Measurements from ENCODE around the gene SIX5.
"Not testable (repeated sequence)": the region's sequence is repeated elsewhere in the genome, so short reads cannot be mapped to it uniquely, and the experiment has no call there.

The SIX5 gene

DNA sequence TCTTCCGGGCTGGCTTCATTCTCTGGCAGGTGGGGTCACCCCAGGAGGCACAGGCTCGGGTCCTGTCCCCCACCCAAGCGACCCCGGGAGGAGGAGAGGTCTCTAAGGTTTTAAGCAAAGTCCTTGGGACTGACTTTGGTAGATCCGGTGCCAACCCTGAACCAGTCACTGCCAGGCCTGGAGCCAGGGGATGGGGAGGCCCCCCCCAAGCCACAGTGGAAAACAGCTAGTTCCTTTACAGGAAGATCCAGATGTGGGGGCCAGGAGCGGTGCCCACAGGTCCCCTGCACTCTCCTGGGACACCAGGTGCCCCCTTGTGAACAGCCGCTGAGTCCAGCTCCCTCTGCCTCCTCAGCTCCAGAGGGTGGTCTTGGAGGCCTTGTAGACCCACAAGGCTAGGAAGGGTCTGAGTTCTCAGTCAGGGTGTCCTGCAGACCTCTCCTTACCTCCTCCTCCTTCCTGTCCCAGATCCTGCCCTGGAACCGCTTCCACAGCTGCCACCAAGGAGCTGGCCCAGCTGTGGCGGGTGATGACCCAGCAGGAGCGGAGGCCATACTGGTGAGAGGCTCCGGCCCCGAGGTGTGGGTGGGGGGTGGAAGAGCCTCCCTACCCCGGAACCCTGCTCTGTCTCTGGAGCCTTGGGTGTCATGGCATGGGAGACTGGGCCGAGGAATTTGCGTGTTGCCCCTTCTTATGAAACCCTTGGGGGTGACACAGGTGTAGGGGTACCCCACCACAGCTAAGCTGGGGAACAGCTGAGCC is 6.0 kb downstream of the SIX5 start:
- FAIRE-seq (no peak), DNase-seq (ENCODE audit: insufficient read length, low spot score) (no peak)

DNA sequence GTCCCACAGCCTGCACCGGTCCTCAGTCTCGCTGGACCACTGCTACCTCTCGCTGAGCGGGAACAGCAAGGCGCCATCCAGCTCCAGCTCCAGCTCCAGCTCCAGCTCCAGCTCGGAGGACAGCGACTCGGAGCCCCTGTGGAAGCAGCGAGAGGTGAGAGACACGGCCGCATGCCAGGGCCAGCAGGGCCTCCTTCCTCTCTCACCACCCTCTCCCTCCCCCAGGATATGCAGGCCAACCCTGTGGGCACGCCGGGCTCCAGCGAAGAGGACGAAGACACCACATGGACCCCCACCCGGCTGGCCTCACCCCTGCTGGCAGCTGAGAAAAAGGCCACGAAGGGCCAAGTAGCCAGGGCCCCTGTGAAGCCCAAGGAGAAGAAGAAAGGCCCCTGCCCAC is 7.3 kb downstream of the SIX5 start:
- no peak for FAIRE-seq
- DNase-seq (ENCODE audit: insufficient read length, low spot score): no peak

DNA sequence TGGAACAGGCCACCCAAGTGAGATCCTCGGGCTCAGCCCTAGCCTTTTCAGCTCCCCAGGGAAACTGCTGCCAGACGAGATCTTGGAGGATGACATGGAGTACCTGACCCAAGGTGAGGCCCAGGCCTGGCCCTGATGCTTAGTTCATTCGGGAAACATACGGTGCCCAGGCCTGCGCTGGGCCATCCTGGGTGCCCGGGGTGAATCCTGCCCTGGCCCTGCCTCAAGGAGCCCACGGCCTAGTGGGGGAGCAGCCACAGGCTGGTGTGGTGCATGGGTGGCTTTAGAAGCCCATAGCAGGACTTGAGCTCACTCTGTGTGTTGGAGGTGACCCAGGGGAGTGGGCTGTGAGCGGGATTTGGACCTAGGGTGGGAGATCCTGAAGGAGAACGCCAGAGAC is 10.1 kb downstream of the SIX5 start:
- DNase-seq (ENCODE audit: insufficient read length, low spot score) (no peak), FAIRE-seq (no peak)

DNA sequence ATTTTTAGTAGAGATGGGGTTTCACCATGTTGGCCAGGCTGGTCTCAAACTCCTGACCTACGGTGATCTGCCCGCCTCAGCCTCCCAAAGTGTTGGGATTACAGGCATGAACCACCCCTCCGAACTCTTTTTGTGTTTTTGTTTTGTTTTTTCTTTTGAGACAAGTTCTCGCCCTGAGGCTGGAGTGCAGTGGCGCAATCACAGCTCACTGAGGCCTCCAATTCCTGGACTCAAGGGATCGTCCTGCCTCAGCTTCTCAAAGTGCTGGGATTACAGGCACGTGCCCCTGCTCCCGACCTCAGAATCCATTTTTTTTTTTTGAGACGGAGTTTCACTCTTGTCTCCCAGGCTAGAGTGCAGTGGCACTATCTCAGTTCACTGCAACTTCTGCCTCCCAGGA is 11.4 kb downstream of the SIX5 start:
- no peak for DNase-seq (ENCODE audit: insufficient read length, low spot score)
- FAIRE-seq: no peak

DNA sequence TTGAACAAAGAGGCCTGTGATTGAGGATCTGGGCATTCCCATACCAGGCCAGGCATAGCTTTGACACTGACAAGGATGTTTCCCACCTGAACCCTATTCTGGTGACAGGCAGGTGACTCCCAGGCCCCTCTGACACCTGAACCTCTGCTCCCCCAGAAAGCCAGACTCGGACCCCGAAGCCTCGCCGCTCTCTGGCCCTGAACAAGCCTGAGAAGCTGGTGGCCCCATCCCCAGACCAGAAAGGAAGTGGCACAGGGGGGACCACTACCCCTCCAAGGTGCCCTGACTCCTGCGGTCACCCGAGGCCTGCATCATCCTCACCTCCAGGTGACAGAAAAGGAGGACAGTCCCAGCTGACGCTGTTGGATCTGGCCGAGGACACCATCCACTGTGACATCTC is 14.7 kb downstream of the SIX5 start:
- FAIRE-seq: no peak

DNA sequence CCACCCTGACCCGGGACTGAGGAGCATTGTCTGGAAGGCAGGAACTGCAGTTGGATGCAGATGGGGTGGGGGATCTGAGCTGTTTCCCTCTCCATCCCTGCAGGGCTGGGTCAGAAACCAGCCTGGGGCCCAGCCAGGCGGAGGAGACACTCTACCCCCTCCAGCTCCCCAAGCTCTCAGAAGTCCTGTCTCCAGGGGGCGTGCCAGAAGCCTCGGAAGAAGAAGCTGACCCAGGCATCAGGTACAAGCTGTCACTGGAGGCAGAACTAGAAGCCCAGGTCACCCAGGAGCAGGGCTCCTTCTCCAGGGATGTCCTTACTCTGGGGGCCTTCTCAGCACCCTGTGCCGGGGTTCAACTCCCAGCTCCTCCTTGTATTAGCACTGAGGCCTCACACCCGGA is 15.5 kb downstream of the SIX5 start:
- DNase-seq (ENCODE audit: insufficient read length, low spot score): no peak

More for the DNA sequence above, 14.7 kb downstream of the SIX5 start:
- no peak for DNase-seq (ENCODE audit: insufficient read length, low spot score)

DNA sequence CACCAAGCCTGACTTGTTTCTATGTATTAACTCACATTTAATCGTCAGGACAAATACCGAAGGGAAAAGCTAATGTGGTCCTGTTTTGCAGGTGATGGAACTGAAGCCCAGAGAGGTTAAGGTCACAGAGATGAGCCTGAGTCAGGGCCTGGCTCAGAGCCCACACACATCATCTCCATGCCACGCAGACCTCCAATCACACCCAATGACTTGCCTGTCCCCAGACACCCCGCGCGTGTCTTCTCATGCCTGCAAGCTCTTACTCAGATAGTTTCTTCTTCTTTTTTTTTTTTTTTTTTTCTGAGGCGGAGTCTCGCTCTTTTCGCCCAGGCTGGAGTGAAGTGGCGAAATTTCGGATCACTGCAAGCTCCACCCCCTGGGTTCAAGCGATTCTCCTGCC is 16.4 kb downstream of the SIX5 start:
- FAIRE-seq (no peak), DNase-seq (ENCODE audit: insufficient read length, low spot score) (no peak)

More for the DNA sequence above, 15.5 kb downstream of the SIX5 start:
- no peak for FAIRE-seq

DNA sequence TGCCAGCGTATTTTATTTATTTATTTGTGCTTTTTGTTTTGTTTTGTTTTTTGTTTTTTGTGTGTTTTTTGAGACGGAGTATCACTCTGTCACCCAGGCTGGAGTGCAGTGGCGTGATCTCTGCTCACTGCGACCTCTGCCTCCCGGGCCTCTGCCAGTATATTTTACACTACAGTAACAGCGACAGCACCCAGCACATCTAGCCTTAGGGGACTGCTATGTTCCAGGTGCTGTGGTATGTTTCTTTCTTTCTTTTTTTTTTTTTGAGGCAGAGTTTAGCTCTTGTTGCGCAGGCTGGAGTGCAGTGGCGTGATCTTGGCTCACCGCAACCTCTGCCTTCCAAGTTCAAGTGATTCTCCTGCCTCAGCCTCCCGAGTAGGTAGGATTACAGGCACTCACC is 17.6 kb downstream of the SIX5 start:
- DNase-seq (ENCODE audit: insufficient read length, low spot score); FAIRE-seq: not testable (repeated sequence)

DNA sequence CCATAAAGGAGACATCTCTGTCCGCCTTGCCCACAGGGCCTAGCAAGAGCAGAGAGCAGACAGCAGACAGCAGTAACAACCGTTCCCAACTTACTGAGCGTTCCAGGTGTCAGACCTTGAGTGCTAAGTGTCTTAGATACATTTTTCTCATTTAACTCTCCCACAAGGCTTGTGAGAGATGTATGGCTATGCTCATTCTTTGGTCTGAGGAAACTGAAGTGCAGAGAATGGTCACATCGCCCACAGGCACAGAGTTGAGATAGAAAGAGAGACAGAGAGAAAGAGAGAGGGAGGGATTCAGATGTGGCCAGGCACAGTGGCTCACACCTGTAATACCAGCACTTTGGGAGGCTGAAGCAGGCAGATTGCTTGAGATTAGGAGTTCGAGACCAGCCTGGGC is 21.5 kb downstream of the SIX5 start:
- DNase-seq (ENCODE audit: insufficient read length, low spot score) (no peak), FAIRE-seq (no peak)

DNA sequence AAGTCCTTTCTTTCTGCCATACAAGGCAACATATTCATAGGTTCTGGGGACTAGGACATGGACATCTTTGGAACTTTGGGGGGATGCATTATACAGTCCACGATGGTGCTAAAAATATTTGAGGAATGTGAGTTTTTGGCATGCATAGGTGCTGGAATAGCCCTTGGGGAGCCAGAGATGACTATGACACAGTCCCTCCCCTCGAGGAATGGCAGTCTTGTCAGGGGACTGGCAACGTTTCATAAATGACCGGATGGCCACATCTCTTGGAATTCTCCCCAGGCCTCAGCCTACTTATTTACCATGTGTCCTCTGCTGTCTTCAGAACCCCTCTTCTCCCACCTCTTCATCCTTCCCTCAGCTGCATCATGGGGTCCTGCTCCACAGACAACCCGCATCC is 22.2 kb downstream of the SIX5 start:
- DNase-seq (ENCODE audit: insufficient read length, low spot score) (no peak), FAIRE-seq (no peak)

DNA sequence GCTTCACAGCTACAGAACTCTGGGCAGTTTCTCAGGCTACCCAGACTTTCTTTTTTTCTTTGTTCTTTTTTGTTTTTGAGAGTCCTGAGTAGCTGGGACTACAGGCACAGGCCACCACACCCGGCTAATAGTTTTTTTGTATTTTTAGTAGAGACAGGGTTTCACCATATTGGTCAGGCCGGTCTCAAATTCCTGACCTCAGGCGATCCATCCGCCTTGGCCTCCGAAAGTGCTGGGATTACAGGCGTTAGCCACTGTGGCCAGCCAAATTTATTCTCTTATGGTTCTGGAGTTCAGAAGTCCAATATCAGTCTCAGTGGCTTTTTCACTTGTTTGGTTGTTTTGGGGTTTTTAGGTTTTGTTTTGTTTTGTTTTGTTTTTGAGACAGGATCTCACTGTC is 23.4 kb downstream of the SIX5 start:
- no peak for FAIRE-seq
- DNase-seq (ENCODE audit: insufficient read length, low spot score): no peak

DNA sequence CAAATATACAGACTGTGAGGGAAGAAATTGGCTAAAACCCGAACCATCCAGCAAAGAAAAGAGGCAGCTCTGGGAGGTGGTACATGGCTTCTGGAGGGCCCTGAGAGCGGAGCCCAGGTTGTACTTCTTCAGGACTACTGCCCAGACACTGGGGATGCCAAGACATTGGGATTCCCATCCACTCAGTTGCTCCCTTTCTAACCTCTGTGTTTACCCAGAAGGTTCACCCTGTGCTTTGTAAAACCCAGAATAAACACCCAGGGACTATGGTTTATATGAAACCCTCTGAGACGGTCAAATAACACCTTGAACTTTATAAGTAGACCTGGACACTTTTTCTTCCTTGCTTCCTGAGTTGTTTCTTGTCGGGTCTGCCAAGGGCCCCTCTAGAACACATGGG is 26.1 kb downstream of the SIX5 start:
- no peak for DNase-seq (ENCODE audit: insufficient read length, low spot score)
- no peak for FAIRE-seq

DNA sequence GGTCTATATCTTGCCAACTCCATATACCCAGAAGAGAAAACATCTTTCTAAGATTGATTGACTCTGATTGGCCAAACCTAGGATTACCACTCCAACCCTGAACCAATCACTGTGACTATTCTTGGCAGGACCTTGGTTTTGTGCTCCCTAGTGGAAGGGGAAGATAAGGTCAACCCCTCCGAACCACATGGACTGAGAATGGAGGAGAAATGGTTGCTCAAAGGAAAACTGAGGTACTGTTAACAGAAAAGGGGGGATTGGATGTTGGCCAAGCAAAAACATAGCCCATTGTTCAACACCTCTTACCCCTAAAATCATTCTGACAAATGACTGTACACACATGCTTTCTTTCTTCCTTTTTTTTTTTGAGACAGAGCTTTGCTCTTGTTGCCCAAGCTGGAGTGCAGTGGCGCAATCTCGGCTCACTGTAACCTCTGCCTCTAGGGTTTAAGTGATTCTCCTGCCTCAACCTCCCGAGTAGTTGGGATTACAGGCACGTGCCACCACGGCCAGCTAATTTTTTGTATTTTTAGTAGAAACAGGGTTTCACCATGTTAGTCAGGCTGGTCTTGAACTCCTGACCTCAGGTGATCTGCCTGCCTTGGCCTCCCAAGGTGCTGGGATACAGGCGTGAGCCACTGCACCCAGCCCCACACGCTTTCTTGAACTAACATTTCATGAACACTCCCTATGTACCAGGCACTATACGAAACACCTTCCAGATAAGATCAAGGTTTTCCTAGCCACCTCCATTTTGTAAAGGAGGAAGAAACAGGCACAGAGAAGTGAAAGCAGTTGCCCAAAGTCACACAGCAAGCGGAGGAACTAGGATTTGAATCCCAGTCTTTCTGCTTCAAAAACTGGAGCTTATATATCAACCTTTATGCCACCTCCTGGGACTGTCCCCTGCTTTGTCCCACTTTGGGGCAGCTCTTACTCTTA is 29.3 kb downstream of the SIX5 start:
- no peak for FAIRE-seq

DNA sequence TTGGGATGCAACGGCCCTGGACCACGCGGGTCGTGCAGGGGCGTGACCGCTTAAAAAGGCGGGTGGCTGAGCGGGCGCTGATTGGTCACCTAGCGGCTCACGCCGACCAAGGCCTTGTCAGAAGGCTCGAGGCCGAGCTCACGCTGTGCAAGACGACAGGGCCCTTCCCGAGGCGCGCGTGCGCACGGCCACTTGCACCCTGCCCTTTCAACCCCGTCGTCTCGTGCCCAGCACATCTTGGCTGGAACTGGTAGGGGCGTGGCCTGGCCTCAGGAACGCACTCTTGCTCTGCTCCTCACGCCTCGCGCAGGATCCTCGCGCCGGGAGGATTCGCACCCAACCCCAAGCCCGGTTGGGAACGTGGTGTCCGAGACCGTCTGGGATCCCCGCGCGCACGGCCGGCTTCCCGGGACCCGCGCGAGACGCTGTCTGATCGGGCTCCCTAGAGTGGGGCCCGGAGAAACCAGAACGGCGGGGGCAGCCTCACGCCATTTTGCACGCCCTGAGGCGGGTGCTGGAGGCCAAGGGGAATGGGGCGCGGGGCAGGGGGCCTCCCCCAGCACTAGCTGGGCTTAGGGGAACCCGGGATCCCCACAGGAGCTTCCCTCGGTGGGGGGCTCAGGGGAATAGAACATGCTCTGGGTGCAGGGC is 35.8 kb downstream of the SIX5 start, which contains the start of gene MEIOSIN:
MEIOSIN (plus strand) TSS at position 280 of the 651 bp plus-strand sequence. CDS start 1,938 bp downstream, outside the sequence.
- DNase-seq (ENCODE audit: insufficient read length, low spot score): no peak
- FAIRE-seq: no peak

More for the DNA sequence above, 29.3 kb downstream of the SIX5 start:
- no peak for DNase-seq (ENCODE audit: insufficient read length, low spot score)

DNA sequence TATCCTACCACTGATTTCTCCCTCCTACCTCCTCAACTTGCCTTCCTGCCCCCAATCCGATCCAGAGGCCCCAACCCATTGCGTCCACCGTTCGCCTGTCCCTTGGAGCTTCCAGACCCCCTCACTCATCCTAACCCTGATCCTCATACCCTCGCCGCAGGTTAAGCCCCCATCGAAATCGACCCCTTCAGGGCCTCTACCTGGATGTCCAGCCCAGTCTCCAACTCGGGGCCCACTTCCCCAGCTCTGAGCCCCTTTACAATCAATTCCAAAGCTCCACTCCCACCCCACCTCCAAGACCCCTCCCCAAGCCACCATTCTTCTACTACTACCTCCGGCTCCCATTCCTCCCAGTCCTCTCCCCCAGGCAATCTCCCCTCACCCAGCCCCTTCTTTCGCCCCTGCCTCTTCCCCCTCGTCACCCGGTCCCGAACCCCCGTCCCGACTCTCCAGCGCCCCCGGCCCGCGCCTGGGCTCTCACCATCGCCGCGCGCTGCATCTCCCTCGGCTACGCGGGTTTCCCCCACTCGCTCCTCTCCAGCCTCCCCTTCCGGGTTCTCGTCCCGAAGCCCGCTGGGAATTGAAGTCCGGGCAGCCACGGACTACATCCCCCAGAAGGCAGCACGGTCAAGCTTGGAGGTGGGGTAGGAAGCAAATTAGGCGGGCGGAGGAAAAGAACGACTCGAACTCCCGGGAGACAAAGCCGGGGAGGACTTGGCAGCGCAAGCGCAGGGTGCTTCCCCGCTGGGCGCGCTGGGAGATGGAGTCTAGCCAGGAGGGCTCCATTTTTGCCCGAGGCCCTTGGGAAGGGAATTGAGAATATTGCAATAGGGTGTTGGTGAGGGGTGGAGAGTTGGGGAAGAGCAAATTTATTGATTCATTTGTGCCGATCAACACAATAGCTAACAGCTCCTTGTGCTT is 38.4 kb downstream of the SIX5 start, which contains the start of gene FBXO46:
FBXO46 (minus strand) TSS at position 529 of the 921 bp plus-strand sequence. CDS start 17,401 bp downstream, outside the sequence.
- peak; percentile 96 for DNase-seq (ENCODE audit: insufficient read length, low spot score)
- peak; percentile 100 for FAIRE-seq

DNA sequence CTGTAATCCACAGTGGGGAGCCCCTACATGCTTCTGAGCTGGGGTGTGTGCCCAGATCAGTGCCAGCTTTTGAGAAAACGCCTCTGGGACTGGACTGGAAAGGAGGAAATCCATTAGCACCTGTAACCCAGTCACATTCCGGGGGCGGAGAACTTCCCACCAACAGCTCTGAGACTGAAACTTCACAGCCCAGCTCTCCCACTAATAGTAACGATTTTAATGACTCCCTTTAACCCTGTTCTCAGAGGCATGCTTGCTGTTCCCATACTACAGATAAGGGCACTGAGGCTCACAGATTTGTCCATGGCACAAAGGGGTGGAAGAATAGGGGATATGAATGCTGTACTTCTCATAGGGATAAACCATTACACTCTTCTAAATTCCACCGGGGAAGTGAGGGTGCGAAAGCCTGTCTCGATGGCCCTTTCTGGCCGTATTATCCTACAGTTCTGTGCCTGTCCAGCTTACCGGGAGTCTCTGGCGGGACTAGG is 39.2 kb downstream of the SIX5 start:
- DNase-seq (ENCODE audit: insufficient read length, low spot score) (no peak), FAIRE-seq (peak; percentile 61)

DNA sequence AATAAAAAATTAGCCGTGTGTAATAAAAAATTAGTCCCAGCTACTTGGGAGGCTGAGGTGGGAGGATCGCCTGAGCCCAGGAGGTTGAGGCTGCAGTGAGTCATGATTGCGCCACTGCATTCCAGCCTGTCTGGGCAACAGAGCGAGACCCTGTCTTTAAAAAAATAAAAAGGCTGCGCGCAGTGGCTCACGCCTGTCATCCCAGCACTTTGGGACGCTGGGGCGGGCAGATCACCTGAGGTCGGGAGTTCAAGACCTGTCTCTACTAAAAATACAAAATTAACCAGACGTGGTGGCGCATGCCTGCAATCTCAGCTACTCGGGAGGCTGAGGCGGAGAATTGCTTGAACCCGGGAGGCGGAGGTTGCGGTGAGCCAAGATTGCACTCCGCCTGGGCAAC is 40.4 kb downstream of the SIX5 start:
- DNase-seq (ENCODE audit: insufficient read length, low spot score); FAIRE-seq: not testable (repeated sequence)

DNA sequence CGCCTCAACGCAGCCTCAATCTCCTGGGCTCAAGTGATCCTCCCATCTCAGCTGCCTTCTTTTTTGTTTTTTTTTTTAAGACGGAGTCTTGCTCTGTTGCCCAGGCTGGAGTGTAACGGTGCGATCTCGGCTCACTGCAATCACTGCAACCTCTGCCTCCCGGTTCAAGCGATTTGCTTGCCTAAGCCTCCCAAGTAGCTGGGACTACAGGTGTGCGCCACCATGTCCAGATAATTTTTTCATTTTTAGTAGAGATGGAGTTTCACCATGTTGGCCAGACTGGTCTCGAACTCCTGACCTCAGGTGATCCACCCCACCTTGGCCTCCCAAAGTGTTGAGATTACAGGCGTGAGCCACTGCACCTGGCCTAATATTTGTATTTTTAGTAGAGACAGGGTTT is 49.0 kb downstream of the SIX5 start:
- not testable (repeated sequence) for FAIRE-seq; DNase-seq (ENCODE audit: insufficient read length, low spot score)

DNA sequence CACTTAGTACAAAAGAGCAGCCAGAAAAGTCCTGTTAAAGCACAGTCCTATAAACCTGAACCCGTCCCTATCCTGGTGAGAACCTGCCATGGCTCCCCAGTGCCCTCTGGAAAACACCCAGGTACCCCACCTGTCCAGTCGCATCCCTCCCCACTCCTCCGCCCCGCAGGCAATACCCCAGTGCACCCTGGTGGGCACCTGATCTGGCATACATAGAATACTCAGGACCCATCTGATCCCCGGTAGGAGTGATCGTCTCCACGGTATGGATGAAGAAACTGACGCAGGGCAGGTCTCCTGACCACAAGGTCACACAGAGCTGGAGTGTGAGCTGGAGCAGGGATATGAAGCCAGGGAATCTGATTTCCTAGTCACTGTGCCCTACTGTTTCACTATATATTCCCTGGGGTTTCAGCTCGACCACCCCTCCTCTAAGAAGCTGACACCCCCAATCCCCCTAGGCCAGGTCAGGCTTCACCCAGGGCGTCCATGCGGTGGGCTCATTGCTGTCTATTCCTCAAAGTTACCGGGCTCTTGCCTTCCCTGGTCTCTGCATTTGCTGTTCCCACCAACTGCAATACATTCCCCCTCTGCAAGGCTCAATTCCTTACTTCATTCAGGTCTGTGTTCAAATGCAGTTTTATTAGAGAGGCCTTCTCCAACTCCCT is 50.9 kb downstream of the SIX5 start:
- DNase-seq (ENCODE audit: insufficient read length, low spot score) (no peak), FAIRE-seq (no peak)

Measured in GM19239 (cell line).